Measurements from ENCODE around the gene DZIP1L.
A peak's percentile ranks its signal among the peaks of the same experiment; 100 is the strongest.

Gene DZIP1L

GRCh38 chr3:138070006-138070405, 45.4 kb downstream of the DZIP1L start:
- H3F3A ChIP-seq (ENCODE audit: insufficient read depth) = no peaks in the 10 kb centered on the region
- H3K4me2 ChIP-seq (ENCODE audit: low read depth, low read length, poor library complexity, severe bottlenecking) = no peak overlapping the region
- H3K9me3 ChIP-seq (ENCODE audit: insufficient read depth, low read length) = no peaks in the 10 kb centered on the region
- no peaks in the 10 kb centered on the region for H4K20me1 ChIP-seq (ENCODE audit: low read depth, low read length)
- H3K27me3 ChIP-seq (ENCODE audit: low read length) = 0 out of 2 replicates have a peak, but pooled peaks cover 5% of the 10 kb centered on the region
- TF ChIP-seq EZH2phosphoT487 (conservative IDR thresholded peaks at IDR 0.05; ENCODE audit: low read length) = no peak
- TF ChIP-seq, protein P1, sequence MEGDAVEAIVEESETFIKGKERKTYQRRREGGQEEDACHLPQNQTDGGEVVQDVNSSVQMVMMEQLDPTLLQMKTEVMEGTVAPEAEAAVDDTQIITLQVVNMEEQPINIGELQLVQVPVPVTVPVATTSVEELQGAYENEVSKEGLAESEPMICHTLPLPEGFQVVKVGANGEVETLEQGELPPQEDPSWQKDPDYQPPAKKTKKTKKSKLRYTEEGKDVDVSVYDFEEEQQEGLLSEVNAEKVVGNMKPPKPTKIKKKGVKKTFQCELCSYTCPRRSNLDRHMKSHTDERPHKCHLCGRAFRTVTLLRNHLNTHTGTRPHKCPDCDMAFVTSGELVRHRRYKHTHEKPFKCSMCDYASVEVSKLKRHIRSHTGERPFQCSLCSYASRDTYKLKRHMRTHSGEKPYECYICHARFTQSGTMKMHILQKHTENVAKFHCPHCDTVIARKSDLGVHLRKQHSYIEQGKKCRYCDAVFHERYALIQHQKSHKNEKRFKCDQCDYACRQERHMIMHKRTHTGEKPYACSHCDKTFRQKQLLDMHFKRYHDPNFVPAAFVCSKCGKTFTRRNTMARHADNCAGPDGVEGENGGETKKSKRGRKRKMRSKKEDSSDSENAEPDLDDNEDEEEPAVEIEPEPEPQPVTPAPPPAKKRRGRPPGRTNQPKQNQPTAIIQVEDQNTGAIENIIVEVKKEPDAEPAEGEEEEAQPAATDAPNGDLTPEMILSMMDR (IDR thresholded peaks at IDR 0.05; ENCODE audit: insufficient read depth, low read length, poor library complexity, severe bottlenecking) = no peak
- no peak overlapping the region for H2AFZ ChIP-seq (ENCODE audit: low read depth, low read length, severe bottlenecking)
- H3K36me3 ChIP-seq (ENCODE audit: low read length) = no peaks in the 10 kb centered on the region
- H3K9ac ChIP-seq (ENCODE audit: low read length) = no peak overlapping the region
- H3K79me2 ChIP-seq (ENCODE audit: insufficient read depth, low read length) = no peaks in the 10 kb centered on the region
- no peaks in the 10 kb centered on the region for H3K9me2 ChIP-seq (replicated peaks; ENCODE audit: insufficient read depth, low read length)
- H3K4me3 ChIP-seq (ENCODE audit: insufficient read depth, low read length, poor library complexity, severe bottlenecking) = no peak overlapping the region
- H3K27ac ChIP-seq (ENCODE audit: low read depth, low read length) = no peak overlapping the region

DNA sequence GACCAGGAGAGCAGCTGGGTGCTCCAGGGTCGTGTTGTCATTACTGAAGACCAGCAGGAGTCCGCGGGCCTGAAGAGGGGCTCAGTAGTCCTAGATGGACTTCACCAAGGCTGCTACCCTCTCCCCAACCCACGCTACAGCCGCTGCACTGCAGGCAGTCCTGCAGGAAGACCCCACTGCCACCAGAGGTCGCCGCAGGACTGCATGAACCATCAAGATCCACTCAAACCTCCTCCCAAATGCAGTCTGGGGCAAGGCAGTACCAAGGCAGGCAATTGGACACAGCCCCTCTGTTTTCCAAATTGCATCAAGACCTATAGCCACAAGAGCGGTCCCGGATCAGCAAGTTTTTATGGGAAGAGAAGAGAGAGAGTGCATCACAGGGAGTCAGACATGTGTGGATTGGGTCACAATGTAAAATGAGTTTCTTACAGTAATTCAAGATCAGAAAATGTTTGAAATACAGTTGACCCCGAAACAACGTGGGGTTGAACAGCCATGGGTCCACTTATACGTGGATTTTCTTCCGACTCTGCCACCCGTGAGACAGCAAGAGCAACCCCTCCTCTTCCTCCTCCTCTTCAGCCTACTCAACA, 46.7 kb downstream of the DZIP1L start:
- no peak overlapping the region for H2AFZ ChIP-seq (ENCODE audit: low read depth, low read length, severe bottlenecking)
- no peaks in the 10 kb centered on the region for H3K9me2 ChIP-seq (replicated peaks; ENCODE audit: insufficient read depth, low read length)
- no peak overlapping the region for H3K9ac ChIP-seq (ENCODE audit: low read length)
- H3K36me3 ChIP-seq (ENCODE audit: low read length) = no peaks in the 10 kb centered on the region
- H3F3A ChIP-seq (ENCODE audit: insufficient read depth) = no peaks in the 10 kb centered on the region
- H3K4me3 ChIP-seq (ENCODE audit: insufficient read depth, low read length, poor library complexity, severe bottlenecking) = no peak overlapping the region
- no peaks in the 10 kb centered on the region for H3K9me3 ChIP-seq (ENCODE audit: insufficient read depth, low read length)
- H3K27ac ChIP-seq (ENCODE audit: low read depth, low read length) = no peak overlapping the region
- H3K79me2 ChIP-seq (ENCODE audit: insufficient read depth, low read length) = no peaks in the 10 kb centered on the region
- H4K20me1 ChIP-seq (ENCODE audit: low read depth, low read length) = no peaks in the 10 kb centered on the region
- 0 out of 2 replicates have a peak, but pooled peaks cover 5% of the 10 kb centered on the region for H3K27me3 ChIP-seq (ENCODE audit: low read length)
- TF ChIP-seq, protein P1 (IDR thresholded peaks at IDR 0.05; ENCODE audit: insufficient read depth, low read length, poor library complexity, severe bottlenecking) = peak; percentile 92
- TF ChIP-seq EZH2phosphoT487 (conservative IDR thresholded peaks at IDR 0.05; ENCODE audit: low read length) = no peak
- no peak overlapping the region for H3K4me2 ChIP-seq (ENCODE audit: low read depth, low read length, poor library complexity, severe bottlenecking)

DNA sequence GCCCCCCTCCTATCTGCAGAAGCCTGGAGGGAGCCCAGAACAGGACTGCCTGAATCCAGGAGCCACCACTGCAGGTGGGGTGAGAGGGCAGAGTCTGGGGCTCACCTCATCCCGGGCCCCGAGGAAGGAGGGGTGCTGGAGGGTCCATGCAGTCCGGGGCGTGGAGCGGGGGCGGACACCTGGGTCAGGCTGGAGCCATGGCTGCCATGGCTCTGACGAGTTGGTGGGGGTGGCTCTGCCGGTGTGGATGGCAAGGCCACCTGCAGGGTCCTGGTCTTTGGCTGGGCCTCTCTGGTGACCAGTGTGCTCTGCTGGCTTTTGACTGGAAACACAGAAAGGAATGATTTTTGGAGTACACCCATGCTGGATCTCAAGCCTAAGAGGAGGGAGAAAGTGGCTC, 47.4 kb downstream of the DZIP1L start:
- no peak overlapping the region for H3K9ac ChIP-seq (ENCODE audit: low read length)
- H3K4me3 ChIP-seq (ENCODE audit: insufficient read depth, low read length, poor library complexity, severe bottlenecking) = no peak overlapping the region
- H3K36me3 ChIP-seq (ENCODE audit: low read length) = no peaks in the 10 kb centered on the region
- no peak overlapping the region for H3K27ac ChIP-seq (ENCODE audit: low read depth, low read length)
- no peak overlapping the region for H2AFZ ChIP-seq (ENCODE audit: low read depth, low read length, severe bottlenecking)
- no peaks in the 10 kb centered on the region for H3K79me2 ChIP-seq (ENCODE audit: insufficient read depth, low read length)
- TF ChIP-seq, protein P1 (IDR thresholded peaks at IDR 0.05; ENCODE audit: insufficient read depth, low read length, poor library complexity, severe bottlenecking) = no peak
- TF ChIP-seq EZH2phosphoT487 (conservative IDR thresholded peaks at IDR 0.05; ENCODE audit: low read length) = no peak
- H3K27me3 ChIP-seq (ENCODE audit: low read length) = 0 out of 2 replicates have a peak, but pooled peaks cover 5% of the 10 kb centered on the region
- no peaks in the 10 kb centered on the region for H3K9me2 ChIP-seq (replicated peaks; ENCODE audit: insufficient read depth, low read length)
- H3K4me2 ChIP-seq (ENCODE audit: low read depth, low read length, poor library complexity, severe bottlenecking) = no peak overlapping the region
- H3F3A ChIP-seq (ENCODE audit: insufficient read depth) = no peaks in the 10 kb centered on the region
- no peaks in the 10 kb centered on the region for H3K9me3 ChIP-seq (ENCODE audit: insufficient read depth, low read length)
- H4K20me1 ChIP-seq (ENCODE audit: low read depth, low read length) = no peaks in the 10 kb centered on the region

Data from SU-DHL-6 (cell line).